ENCODE measurements around the gene RNLS.
A peak's percentile ranks its signal among the peaks of the same experiment; 100 is the strongest.

RNLS gene

GRCh38 chr10:88401671-88402347 lies 181.3 kb downstream of the RNLS start:
- no peak overlapping the region for H3K4me3 ChIP-seq (ENCODE audit: low read length)
- peak; percentile 38 for DNase-seq (ENCODE audit: low read depth)
- TF ChIP-seq CTCF (conservative IDR thresholded peaks at IDR 0.05; ENCODE audit: low read length): peak; percentile 55

- DNase-seq (ENCODE audit: low read depth): no peak
- TF ChIP-seq CTCF (conservative IDR thresholded peaks at IDR 0.05; ENCODE audit: low read length): no peak
- no peak overlapping the region for H3K4me3 ChIP-seq (ENCODE audit: low read length)
Observed at GRCh38 chr10:88399240-88399639, 183.9 kb downstream of the RNLS start.

GRCh38 chr10:88395677-88396076 lies 187.4 kb downstream of the RNLS start:
- no peak for TF ChIP-seq CTCF (conservative IDR thresholded peaks at IDR 0.05; ENCODE audit: low read length)
- H3K4me3 ChIP-seq (ENCODE audit: low read length): no peak overlapping the region
- no peak for DNase-seq (ENCODE audit: low read depth)

- DNase-seq (ENCODE audit: low read depth): no peak
Observed at GRCh38 chr10:88392222-88392621, 190.9 kb downstream of the RNLS start.

GRCh38 chr10:88390041-88390440 lies 193.1 kb downstream of the RNLS start:
- H3K4me3 ChIP-seq (ENCODE audit: low read length): no peak overlapping the region
- no peak for TF ChIP-seq CTCF (conservative IDR thresholded peaks at IDR 0.05; ENCODE audit: low read length)
- no peak for DNase-seq (ENCODE audit: low read depth)

More at GRCh38 chr10:88392222-88392621, 190.9 kb downstream of the RNLS start:
- H3K4me3 ChIP-seq (ENCODE audit: low read length): no peak overlapping the region
- no peak for TF ChIP-seq CTCF (conservative IDR thresholded peaks at IDR 0.05; ENCODE audit: low read length)

- no peak overlapping the region for H3K4me3 ChIP-seq (ENCODE audit: low read length)
- peak; percentile 64 for DNase-seq (ENCODE audit: low read depth)
- TF ChIP-seq CTCF (conservative IDR thresholded peaks at IDR 0.05; ENCODE audit: low read length): peak; percentile 78
Observed at GRCh38 chr10:88389456-88389855, 193.7 kb downstream of the RNLS start.

GRCh38 chr10:88388324-88388723 lies 194.8 kb downstream of the RNLS start:
- no peak for TF ChIP-seq CTCF (conservative IDR thresholded peaks at IDR 0.05; ENCODE audit: low read length)
- no peak for DNase-seq (ENCODE audit: low read depth)
- H3K4me3 ChIP-seq (ENCODE audit: low read length): no peak overlapping the region
